ENCODE data around the gene TBC1D2.

DNA sequence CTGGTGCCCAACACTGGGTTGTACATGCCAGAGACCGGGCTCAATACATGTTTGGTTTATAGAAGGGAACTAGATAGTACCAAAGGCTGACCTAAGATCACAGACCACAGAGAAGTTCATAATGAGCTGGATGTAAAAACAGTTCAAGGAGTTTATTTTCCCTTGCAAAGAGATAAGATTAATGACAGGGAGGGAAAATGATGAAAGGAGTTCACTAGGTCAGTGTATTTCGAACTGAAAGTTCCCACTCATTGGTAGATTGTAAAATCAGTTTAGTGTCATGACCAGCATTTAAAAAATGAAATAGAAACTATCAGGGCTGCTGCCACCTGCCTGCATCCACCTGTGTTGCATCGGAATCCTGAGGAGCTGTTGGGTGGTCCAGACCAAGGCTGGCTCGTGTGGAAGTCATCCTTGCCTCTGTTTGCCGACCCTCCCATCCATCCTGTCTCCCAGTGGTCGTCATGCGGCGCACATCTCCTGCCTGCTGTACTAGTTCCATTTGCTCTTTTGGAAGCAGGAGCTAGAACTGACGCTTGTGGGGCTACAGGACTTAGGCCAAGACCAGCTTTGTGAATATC is 21.1 kb downstream of the TBC1D2 start:
- TF ChIP-seq, protein P1, sequence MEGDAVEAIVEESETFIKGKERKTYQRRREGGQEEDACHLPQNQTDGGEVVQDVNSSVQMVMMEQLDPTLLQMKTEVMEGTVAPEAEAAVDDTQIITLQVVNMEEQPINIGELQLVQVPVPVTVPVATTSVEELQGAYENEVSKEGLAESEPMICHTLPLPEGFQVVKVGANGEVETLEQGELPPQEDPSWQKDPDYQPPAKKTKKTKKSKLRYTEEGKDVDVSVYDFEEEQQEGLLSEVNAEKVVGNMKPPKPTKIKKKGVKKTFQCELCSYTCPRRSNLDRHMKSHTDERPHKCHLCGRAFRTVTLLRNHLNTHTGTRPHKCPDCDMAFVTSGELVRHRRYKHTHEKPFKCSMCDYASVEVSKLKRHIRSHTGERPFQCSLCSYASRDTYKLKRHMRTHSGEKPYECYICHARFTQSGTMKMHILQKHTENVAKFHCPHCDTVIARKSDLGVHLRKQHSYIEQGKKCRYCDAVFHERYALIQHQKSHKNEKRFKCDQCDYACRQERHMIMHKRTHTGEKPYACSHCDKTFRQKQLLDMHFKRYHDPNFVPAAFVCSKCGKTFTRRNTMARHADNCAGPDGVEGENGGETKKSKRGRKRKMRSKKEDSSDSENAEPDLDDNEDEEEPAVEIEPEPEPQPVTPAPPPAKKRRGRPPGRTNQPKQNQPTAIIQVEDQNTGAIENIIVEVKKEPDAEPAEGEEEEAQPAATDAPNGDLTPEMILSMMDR (IDR thresholded peaks at IDR 0.05): no peak
- TF ChIP-seq POLR2A (IDR thresholded peaks at IDR 0.05): no peak

Data from uterus (tissue), 2 donors.